Daoy (cell line): ENCODE results near the gene ABCA13. TPM values are rescaled to one million over a fixed set of nuclear protein-coding genes. Genes with fewer than 3 reads are reported as not detected.
"Not testable (repeated sequence)": the region's sequence is repeated elsewhere in the genome, so short reads cannot be mapped to it uniquely, and the experiment has no call there.

Experiments used
- DNase-seq: peaks from one replicate; pipeline ENCODE4 v3.0.0-alpha.2; 2015; ENCODE audit warnings: low read depth
- total RNA-seq: library from RNA; depleted of rRNA; stranded (reverse); fragments of >200 nt; shearing (Covaris generic); gene quantifications from 2 replicates; pipeline ENCODE4 v1.2.3, GENCODE V29; 2014

ABCA13 gene
- total RNA-seq, 1 experiment from 2014 or later: 0.06 TPM

GRCh38 chr7:48176356-48176893 lies 5.2 kb downstream of the ABCA13 start:
- no peak for DNase-seq

DNA sequence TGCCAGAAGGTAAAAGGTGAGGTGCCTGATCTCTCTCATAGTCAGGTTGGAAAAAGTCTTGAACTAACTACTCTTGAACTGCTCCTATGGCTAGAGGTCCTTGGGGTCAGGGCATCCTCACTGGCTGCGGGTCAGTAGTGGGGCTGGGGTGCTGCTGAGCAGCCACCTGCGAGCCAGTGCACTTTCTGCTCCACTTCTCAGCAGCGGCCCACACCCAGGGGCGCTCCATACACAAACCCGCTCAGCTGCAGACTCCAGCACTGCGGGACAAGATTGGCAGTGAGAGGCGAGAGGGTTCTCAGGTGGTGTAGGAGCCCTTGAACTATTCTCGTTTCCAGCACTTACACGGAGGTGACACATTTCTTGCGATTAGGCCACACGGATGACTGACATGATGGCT lies 6.0 kb downstream of the ABCA13 start:
- no peak for DNase-seq

GRCh38 chr7:48179496-48180030 lies 8.3 kb downstream of the ABCA13 start:
- DNase-seq: no peak

DNA sequence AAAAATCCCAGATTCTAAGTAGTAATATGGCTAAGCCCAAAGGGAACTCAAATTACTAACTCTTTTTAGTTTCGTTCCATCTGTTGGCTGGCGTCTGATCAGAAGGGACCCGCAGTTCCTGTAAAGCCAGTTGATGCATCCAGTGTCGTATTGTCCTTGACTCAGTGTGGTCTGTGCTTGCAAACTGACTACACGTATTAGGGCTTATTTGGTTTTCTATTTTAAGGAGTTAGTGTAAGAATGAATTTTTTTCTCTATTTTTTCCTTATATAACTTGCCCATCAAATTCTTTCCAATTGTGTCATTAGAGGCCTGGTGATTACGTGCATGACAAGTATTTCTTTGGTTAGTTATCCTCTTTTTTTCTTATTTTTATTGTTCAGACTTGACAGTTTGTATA lies 9.7 kb downstream of the ABCA13 start:
- DNase-seq: no peak

DNA sequence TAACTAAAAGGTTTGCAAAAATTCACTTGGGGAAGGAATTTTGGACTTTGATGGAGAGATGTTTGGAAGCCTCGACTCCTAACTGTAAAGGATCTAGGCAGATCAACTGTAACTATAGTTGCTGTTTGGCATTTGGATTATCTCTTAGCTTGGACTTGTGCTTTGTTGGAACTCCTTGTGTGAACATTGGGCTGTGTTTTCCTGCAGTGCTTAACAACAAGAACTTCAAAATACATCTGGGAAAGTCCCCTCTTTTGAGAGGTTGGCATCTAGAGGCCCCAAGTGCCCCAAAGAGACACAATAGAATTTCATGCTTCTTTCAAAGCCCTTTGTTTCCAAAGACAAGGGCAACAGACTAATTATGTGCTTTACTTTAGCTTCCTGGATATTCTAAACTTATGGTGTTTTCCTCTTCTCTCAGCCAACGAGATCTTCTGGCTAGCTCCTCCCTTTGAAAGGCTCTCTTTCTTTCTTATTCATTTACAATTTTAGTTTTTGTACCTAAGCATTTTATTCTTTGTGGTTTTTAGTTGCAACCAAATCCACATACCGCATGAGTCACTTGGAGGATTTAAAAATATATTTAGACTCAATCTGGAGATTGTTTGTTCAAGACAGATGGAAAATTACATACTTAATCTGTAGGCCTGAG lies 11.6 kb downstream of the ABCA13 start:
- no peak for DNase-seq

DNA sequence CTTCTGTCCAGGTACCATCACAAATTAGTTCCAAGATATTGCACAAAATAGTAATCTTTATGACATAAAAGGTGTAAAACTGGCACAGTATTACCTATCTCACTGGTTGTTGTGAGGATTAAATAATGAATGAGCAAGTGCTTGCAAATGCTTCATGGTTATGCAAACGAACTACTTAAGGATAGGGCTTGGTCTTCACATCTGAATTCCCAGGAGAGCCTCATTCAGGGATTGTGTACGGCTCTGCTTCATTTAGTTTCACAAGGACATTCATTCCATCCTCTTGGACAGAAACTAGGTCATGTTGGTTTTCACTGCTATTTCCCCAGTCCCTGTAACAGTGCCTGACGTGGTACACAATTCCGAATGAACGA lies 12.1 kb downstream of the ABCA13 start:
- no peak for DNase-seq

DNA sequence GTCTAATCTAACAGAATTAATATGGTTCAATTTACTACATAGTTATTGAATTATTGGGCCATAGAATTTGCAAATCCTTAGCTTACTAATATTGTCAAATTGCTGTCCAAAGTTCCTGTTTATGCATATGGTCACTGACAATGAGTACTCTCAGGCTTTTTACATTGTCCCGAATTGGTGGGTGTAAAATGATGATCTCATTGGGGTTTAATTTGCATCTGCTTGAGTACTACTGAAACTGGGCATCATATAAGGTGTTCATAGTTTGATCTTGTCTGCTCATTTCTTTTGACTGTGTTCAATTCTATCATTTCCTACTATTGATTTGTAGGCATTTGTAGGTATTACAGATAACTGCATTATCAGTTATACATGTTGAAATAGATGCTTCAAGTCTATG lies 12.7 kb downstream of the ABCA13 start:
- no peak for DNase-seq

GRCh38 chr7:48188776-48189520 lies 17.7 kb downstream of the ABCA13 start:
- no peak for DNase-seq

- DNase-seq: no peak
These were observed 21.7 kb downstream of the ABCA13 start for GRCh38 chr7:48192996-48193395.

DNA sequence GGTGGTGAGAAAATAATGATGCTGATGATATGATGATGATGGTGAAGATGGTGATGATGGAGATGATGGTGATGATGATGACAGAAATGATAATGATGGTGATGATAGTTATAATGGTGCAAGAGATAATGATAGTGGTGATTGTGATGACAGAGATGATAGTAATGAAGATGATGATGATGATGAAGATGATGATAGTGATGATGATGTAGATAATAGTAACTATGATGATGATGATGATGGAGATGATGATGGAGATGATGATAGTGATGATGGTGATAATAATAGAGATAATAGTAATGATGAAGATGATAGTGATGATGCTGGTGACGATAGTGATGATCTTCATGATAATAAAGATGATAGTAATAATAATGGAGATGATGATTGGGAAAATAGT lies 22.2 kb downstream of the ABCA13 start:
- DNase-seq: no peak

DNA sequence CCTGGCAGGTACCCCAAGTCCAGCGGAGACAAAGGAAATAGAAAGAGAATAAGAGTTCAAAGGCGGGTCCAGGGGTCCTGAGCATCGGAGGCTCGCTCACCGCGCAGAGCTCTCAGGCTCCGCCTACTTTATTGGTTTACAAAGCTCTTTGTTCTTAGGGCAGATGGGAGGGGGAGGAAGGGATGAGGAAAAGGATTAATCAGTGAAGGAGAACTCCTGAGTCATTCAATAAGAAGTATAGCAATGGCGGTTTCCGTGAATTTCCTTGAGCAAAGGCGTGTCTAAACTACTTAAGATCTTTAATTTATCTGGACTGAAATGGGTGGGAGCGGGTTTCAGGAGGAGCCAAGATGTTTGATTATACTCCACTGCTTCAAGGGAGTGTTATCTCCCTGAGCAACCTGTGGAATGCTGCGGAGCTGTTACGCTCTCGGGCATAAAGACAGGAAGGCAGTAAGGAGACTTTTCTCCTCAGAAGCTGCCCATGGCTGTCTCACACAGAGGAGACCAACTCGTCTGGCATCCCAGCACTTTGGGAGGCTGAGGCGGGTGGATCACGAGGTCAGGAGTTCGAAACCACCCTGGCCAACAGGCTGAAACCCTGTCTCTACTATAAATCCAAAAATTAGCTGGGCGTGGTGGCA lies 29.8 kb downstream of the ABCA13 start:
- DNase-seq: not testable (repeated sequence)

DNA sequence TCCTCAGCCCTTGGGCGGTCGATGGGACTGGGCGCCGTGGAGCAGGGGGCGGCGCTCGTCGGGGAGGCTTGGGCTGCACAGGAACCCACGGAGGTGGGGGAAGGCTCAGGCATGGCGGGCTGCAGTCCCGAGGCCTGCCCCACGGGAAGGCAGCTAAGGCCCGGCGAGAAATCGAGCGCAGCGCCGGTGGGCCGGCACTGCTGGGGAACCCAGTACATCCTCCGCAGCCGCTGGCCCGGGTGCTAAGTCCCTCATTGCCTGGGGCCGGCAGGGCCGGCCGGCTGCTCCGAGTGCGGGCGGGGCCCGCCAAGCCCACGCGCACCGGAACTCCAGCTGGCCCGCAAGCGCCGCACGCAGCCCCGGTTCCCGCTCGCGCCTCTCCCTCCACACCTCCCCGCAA lies 31.7 kb downstream of the ABCA13 start:
- DNase-seq: not testable (repeated sequence)

GRCh38 chr7:48207155-48207675 lies 36.0 kb downstream of the ABCA13 start:
- no peak for DNase-seq

DNA sequence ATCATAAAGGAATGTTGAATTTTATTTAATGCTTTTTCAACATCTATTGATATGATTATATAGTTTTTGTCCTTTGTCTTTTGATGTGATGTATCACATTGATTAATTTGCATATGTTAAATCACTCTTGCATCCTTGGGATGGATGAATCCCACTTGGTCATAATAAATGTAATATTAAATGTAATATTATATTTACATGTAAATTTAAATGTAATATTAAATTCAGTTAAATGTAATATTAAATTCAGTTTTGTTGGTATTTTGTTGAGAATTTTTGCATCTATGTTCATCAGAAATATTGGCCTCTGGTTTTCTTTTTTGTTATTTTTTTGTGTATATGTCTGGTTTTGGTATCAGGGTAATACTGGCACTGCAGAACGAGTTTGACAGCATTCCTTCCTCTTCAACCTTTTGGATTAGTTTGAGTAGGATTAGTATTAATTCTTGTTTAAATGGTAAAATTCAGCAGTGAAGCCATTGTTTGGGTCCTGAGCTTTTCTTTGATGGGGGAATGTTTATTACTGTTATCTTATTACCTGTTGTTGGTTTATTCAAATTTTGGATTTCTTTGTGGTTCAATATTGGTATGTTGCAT lies 37.8 kb downstream of the ABCA13 start:
- DNase-seq: no peak

GRCh38 chr7:48213226-48213625 lies 42.0 kb downstream of the ABCA13 start:
- DNase-seq: no peak

GRCh38 chr7:48217266-48217665 lies 46.0 kb downstream of the ABCA13 start:
- DNase-seq: no peak

GRCh38 chr7:48217753-48218152 lies 46.5 kb downstream of the ABCA13 start:
- no peak for DNase-seq

DNA sequence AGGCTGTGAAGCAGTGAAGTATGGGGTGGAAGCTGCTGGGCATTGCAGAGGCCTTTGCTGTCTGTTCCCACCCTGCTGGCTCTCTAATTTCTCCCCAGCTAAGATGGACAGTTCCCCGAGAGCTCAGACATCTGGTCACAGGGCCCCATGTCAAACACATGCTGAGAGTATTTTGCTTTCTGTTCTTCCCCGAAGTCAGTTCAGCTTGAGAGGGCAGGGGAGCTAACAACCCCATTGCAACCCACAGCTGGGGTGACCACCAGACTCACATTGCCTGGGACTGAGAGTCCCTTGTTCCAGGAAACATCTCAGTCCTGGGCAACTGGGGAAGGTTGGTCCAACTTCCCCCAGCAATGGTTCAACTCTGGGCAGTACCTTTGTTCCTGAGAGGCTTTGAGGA lies 52.8 kb downstream of the ABCA13 start:
- DNase-seq: no peak

DNA sequence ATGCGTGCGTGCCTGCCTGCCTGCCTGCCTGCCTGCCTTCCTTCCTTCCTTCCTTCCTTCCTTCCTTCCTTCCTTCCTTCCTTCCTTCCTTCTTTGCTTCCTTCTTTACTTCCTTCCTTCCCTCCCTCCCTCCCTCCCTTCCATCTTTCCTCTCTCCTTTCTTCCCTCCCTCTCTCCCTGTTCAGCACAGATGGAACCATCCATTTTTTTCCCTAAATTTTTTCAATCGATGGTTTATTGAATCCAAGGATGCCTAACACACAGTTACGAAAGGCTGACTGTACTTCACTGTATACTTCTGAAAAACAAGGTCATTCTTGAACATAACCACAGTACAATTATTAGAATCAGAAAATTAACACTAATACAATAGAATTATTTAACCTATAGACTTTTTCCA lies 53.8 kb downstream of the ABCA13 start:
- DNase-seq: no peak

GRCh38 chr7:48237354-48237753 lies 66.1 kb downstream of the ABCA13 start:
- no peak for DNase-seq

- DNase-seq: no peak
These were observed 71.6 kb downstream of the ABCA13 start for GRCh38 chr7:48242846-48243245.

- DNase-seq: no peak
These were observed 73.6 kb downstream of the ABCA13 start for GRCh38 chr7:48244864-48245271.
